GM10266 (cell line): ENCODE measurements around the gene USP25.
A peak's percentile ranks its signal among the peaks of the same experiment; 100 is the strongest.
"Not testable (repeated sequence)": the region's sequence is repeated elsewhere in the genome, so short reads cannot be mapped to it uniquely, and the experiment has no call there.

Experiments used
- DNase-seq: peaks from one replicate; pipeline ENCODE4 v3.0.0; 2012; ENCODE audit errors: extremely low spot score
- TF ChIP-seq, protein P1 (sequence below): IDR thresholded peaks from 2 replicates; pipeline ENCODE4 v1.5.1; 2012; ENCODE audit warnings: mild to moderate bottlenecking, low read depth; ENCODE audit not compliant: control insufficient read depth, insufficient read depth; ENCODE audit errors: missing control alignments

USP25 gene

GRCh38 chr21:15732290-15732995 is 2.7 kb downstream of the USP25 start:
- peak; percentile 77 for DNase-seq
- TF ChIP-seq, protein P1, sequence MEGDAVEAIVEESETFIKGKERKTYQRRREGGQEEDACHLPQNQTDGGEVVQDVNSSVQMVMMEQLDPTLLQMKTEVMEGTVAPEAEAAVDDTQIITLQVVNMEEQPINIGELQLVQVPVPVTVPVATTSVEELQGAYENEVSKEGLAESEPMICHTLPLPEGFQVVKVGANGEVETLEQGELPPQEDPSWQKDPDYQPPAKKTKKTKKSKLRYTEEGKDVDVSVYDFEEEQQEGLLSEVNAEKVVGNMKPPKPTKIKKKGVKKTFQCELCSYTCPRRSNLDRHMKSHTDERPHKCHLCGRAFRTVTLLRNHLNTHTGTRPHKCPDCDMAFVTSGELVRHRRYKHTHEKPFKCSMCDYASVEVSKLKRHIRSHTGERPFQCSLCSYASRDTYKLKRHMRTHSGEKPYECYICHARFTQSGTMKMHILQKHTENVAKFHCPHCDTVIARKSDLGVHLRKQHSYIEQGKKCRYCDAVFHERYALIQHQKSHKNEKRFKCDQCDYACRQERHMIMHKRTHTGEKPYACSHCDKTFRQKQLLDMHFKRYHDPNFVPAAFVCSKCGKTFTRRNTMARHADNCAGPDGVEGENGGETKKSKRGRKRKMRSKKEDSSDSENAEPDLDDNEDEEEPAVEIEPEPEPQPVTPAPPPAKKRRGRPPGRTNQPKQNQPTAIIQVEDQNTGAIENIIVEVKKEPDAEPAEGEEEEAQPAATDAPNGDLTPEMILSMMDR, result no peak

GRCh38 chr21:15732996-15733329 is 3.2 kb downstream of the USP25 start:
- TF ChIP-seq, protein P1, result no peak
- DNase-seq, result no peak

DNA sequence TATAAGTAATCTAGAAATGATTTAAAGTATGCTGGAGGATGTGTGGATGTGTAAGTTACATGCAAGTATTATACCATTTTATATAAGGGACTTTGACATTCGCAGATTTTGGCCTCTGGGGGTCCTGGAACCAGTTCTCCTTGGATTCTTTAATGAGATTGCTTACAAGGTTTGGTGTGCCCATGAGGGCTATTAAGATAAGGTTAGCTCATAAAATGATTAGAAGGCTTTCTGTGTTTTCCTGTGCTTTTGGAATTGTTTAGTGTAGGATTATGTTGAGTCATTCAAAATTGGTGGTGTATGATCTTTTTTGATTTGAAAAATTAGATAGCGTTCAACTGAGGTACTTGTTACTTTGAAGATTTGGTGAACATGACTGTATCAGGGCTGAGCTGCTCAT is 5.6 kb downstream of the USP25 start:
- TF ChIP-seq, protein P1, result no peak
- DNase-seq, result no peak

GRCh38 chr21:15735931-15736330 is 6.1 kb downstream of the USP25 start:
- DNase-seq, result not testable (repeated sequence)

DNA sequence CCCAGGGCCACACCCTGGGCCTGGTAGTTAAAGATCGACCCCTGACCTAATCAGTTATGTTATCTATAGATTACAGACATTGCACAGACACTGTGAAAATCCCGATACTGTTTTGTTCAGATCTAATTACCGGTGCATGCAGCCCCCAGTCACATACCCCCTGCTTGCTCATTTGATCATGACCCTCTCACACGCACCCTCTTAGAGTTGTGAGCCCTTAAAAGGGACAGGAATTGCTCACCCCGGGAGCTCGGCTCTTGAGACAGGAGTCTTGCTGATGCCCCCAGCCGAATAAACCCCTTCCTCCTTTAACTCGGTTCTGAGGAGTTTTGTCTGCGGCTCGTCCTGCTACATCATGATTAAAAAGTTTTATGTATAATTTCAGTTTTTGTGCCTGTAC is 9.0 kb downstream of the USP25 start:
- DNase-seq, result not testable (repeated sequence)

DNA sequence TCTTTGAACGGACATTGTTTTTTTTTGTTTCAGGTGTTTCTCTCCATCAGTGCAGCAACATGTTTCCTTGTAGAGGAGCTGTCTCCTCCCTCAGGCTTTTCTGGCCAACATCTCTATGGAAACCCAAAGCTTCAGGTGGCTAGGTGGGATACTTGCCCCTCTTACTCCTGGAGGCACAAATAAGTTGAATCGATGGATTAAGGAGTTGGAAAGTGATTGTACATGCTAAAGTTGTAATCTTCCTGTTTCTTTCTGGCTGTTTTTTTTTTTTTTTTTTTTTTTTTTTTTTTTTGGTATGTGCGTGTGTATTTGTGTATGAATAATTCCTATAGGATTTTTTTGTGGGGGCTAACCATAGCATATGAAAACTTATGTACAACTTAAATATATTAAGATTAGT is 10.6 kb downstream of the USP25 start:
- DNase-seq, result no peak
- TF ChIP-seq, protein P1, result no peak

GRCh38 chr21:15741510-15741909 is 11.7 kb downstream of the USP25 start:
- no peak for DNase-seq
- TF ChIP-seq, protein P1, result no peak

DNA sequence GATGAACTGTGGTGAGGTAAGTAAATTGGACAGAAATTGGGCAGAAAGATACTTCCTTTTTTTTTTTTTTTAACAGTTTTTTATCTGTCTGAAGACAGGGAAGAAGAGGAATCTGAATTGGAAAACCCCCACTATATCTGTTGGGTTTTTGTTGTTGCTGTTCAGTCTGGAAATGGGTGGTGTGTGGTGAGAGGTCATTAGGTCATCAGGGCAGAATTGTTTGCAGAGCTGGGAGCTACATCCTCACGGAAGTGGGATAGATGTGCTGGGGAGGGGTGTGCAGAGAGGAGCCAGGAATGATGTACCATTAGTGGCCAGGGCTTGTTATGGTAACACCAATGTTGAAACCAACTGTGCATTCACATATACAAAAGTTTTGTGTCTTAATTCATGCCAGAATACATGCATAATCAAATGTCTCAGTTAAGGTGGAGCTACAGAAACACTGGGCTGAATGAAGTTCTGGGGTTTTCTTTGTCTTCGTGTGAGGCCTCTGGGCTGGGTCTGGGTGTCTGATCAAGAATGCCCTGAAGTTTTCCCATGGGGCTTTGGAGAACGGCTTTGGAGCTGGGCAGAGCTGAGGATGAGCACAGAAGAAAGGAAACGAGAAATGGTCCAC is 12.4 kb downstream of the USP25 start:
- DNase-seq, result no peak
- TF ChIP-seq, protein P1, result no peak
